Loucy (cell line): ENCODE data around the gene SEM1.
"Not testable (repeated sequence)": the region's sequence is repeated elsewhere in the genome, so short reads cannot be mapped to it uniquely, and the experiment has no call there.

Experiments used
- H2AFZ ChIP-seq: fragments of 200-600 bp; sonication (generic); 2 replicates; pipeline ENCODE4 v1.6.0; 2016; ENCODE audit warnings: antibody characterized with exemption, mild to moderate bottlenecking, low read length, moderate library complexity
- H3F3A ChIP-seq: fragments of 200-600 bp; 2 replicates; pipeline ENCODE4 v1.6.0; 2016; ENCODE audit warnings: antibody characterized with exemption, low read depth, mild to moderate bottlenecking
- H3K27me3 ChIP-seq: fragments of 200-600 bp; sonication (generic); 2 replicates; pipeline ENCODE4 v1.6.1; 2014; ENCODE audit warnings: low read length, mild to moderate bottlenecking; ENCODE audit not compliant: insufficient read depth, poor library complexity, severe bottlenecking
- H3K36me3 ChIP-seq: fragments of 200-600 bp; sonication (generic); 2 replicates; pipeline ENCODE4 v1.6.1; 2016; ENCODE audit warnings: low read length; ENCODE audit not compliant: insufficient read depth
- H3K4me1 ChIP-seq: fragments of 200-600 bp; sonication (generic); 2 replicates; pipeline ENCODE4 v1.5.1; 2014; ENCODE audit warnings: low read length, mild to moderate bottlenecking; ENCODE audit not compliant: insufficient read depth, poor library complexity, severe bottlenecking
- H3K4me2 ChIP-seq: fragments of 200-600 bp; sonication (generic); 2 replicates; pipeline ENCODE4 v1.6.0; 2014; ENCODE audit warnings: antibody characterized with exemption, low read length, low read depth, mild to moderate bottlenecking; ENCODE audit not compliant: poor library complexity, severe bottlenecking
- H3K4me3 ChIP-seq: fragments of 200-600 bp; sonication (generic); 2 replicates; pipeline ENCODE4 v1.5.1; 2014; ENCODE audit warnings: low read length, mild to moderate bottlenecking, mixed read lengths; ENCODE audit not compliant: poor library complexity, severe bottlenecking
- H3K79me2 ChIP-seq: fragments of 200-600 bp; sonication (generic); 2 replicates; pipeline ENCODE4 v1.6.1; 2014; ENCODE audit warnings: low read length; ENCODE audit not compliant: insufficient read depth
- H3K9ac ChIP-seq: fragments of 200-600 bp; sonication (generic); 2 replicates; pipeline ENCODE4 v1.6.0; 2014; ENCODE audit warnings: mild to moderate bottlenecking, low read depth, low read length, moderate library complexity; ENCODE audit not compliant: poor library complexity, severe bottlenecking
- H3K9me2 ChIP-seq: fragments of 200-600 bp; sonication (generic); replicated peaks from 2 replicates; pipeline ENCODE4 v1.6.1; 2016; ENCODE audit warnings: low read depth, low read length, mixed read lengths
- H3K9me3 ChIP-seq: fragments of 200-600 bp; sonication (generic); 2 replicates; pipeline ENCODE4 v1.6.1; 2014; ENCODE audit warnings: mild to moderate bottlenecking, antibody characterized with exemption, low read length, low read depth; ENCODE audit not compliant: insufficient read depth
- H4K20me1 ChIP-seq: fragments of 200-600 bp; sonication (generic); 2 replicates; pipeline ENCODE4 v1.6.0; 2014; ENCODE audit warnings: antibody characterized with exemption, low read length, mild to moderate bottlenecking; ENCODE audit not compliant: insufficient read depth, poor library complexity, severe bottlenecking
- EZH2phosphoT487 ChIP-seq: fragments of 200-600 bp; IDR thresholded peaks from 2 replicates; pipeline ENCODE4 v1.6.1; 2018; ENCODE audit warnings: antibody characterized with exemption, mild to moderate bottlenecking, moderate library complexity, borderline replicate concordance
- TF ChIP-seq, protein P1 (sequence below): fragments of 200-600 bp; sonication (generic); conservative IDR thresholded peaks from 2 replicates; pipeline ENCODE4 v1.5.1; 2014; ENCODE audit warnings: mild to moderate bottlenecking, antibody characterized with exemption, low read length

The SEM1 gene

GRCh38 chr7:96723622-96724021 is 14.0 kb upstream of the SEM1 start:
- Histone ChIP-seq H3K9me2 (no peaks in the 10 kb centered on the region), H4K20me1 (no peaks in the 10 kb centered on the region), H3K9ac (no peak overlapping the region), H2AFZ (no peak overlapping the region), H3K4me1 (no peaks in the 10 kb centered on the region), H3K79me2 (no peaks in the 10 kb centered on the region), H3K36me3 (no peaks in the 10 kb centered on the region), H3K9me3 (no peaks in the 10 kb centered on the region), H3K4me3 (no peak overlapping the region), H3F3A (no peaks in the 10 kb centered on the region), H3K27me3 (peaks cover 29% of the 10 kb centered on the region), H3K4me2 (no peak overlapping the region)
- TF ChIP-seq, protein P1, sequence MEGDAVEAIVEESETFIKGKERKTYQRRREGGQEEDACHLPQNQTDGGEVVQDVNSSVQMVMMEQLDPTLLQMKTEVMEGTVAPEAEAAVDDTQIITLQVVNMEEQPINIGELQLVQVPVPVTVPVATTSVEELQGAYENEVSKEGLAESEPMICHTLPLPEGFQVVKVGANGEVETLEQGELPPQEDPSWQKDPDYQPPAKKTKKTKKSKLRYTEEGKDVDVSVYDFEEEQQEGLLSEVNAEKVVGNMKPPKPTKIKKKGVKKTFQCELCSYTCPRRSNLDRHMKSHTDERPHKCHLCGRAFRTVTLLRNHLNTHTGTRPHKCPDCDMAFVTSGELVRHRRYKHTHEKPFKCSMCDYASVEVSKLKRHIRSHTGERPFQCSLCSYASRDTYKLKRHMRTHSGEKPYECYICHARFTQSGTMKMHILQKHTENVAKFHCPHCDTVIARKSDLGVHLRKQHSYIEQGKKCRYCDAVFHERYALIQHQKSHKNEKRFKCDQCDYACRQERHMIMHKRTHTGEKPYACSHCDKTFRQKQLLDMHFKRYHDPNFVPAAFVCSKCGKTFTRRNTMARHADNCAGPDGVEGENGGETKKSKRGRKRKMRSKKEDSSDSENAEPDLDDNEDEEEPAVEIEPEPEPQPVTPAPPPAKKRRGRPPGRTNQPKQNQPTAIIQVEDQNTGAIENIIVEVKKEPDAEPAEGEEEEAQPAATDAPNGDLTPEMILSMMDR = no peak
- TF ChIP-seq EZH2phosphoT487 = no peak

DNA sequence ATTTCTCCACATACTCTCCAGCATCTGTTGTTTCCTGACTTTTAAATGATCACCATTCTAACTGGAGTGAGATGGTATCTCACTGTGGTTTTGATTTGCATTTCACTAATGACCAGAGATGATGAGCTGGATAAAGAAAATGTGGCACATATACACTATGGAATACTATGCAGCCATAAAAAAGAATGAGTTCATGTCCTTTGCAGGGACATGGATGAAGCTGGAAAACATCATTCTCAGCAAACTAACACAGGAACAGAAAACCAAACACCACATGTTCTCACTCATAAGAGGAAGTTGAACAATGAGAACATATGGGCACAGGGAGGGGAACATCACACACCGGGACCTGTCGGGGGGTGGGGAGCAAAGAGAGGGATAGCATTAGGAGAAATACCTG is 13.3 kb upstream of the SEM1 start:
- not testable (repeated sequence) for H3K9me3 ChIP-seq, H3K79me2 ChIP-seq, H3F3A ChIP-seq, H3K4me1 ChIP-seq, H3K36me3 ChIP-seq, H3K9me2 ChIP-seq, H3K4me2 ChIP-seq, H3K9ac ChIP-seq, H4K20me1 ChIP-seq, H3K4me3 ChIP-seq, H2AFZ ChIP-seq
- H3K27me3 ChIP-seq = peaks cover 36% of the 10 kb centered on the region

GRCh38 chr7:96720843-96721242 is 11.2 kb upstream of the SEM1 start:
- Histone ChIP-seq H3K4me1 (no peaks in the 10 kb centered on the region), H4K20me1 (no peaks in the 10 kb centered on the region), H3K27me3 (peaks cover 53% of the 10 kb centered on the region), H3K4me3 (no peak overlapping the region), H2AFZ (no peak overlapping the region), H3K9ac (no peak overlapping the region), H3K79me2 (no peaks in the 10 kb centered on the region), H3K9me3 (no peaks in the 10 kb centered on the region), H3K9me2 (no peaks in the 10 kb centered on the region), H3K4me2 (no peak overlapping the region), H3K36me3 (no peaks in the 10 kb centered on the region), H3F3A (no peaks in the 10 kb centered on the region)
- no peak for TF ChIP-seq EZH2phosphoT487
- TF ChIP-seq, protein P1 = no peak

- Histone ChIP-seq H4K20me1 (no peaks in the 10 kb centered on the region), H3K4me2 (no peak overlapping the region), H2AFZ (no peak overlapping the region), H3K4me3 (no peak overlapping the region), H3K27me3 (peaks cover 69% of the 10 kb centered on the region), H3K9me3 (peaks cover 2% of the 10 kb centered on the region; the same call in 1 of the 2 replicates), H3K9ac (no peak overlapping the region), H3F3A (no peaks in the 10 kb centered on the region), H3K36me3 (no peaks in the 10 kb centered on the region), H3K79me2 (no peaks in the 10 kb centered on the region), H3K4me1 (no peaks in the 10 kb centered on the region), H3K9me2 (no peaks in the 10 kb centered on the region)
- TF ChIP-seq, protein P1 = no peak
Measured at GRCh38 chr7:96719164-96719563, 9.5 kb upstream of the SEM1 start.
